SK-N-SH treated with all-trans-retinoic acid at 6 μM for 48 hours (cell line): ENCODE data around the gene FRK.
"Not testable (repeated sequence)": the region's sequence is repeated elsewhere in the genome, so short reads cannot be mapped to it uniquely, and the experiment has no call there.

Experiments
- OSR1 ChIP-seq: fragments of 250-450 bp; sonication (Bioruptor Pico); IDR thresholded peaks from 2 replicates; pipeline ENCODE4 v1.8.0; 2022; ENCODE audit warnings: moderate library complexity, mild to moderate bottlenecking, inconsistent platforms
- SNAI2 ChIP-seq: fragments of 250-450 bp; sonication (Bioruptor Pico); IDR thresholded peaks from 2 replicates; pipeline ENCODE4 v1.5.0; 2020; ENCODE audit warnings: mild to moderate bottlenecking, moderate library complexity
- ZC3H10 ChIP-seq: fragments of 250-450 bp; sonication (Bioruptor Pico); IDR thresholded peaks from 2 replicates; pipeline ENCODE4 v1.5.1; 2021; ENCODE audit warnings: mild to moderate bottlenecking, moderate library complexity
- ZFP30 ChIP-seq: fragments of 450-650 bp; formaldehyde crosslinking; IDR thresholded peaks from 2 replicates; pipeline ENCODE4 v1.5.0; 2022; ENCODE audit warnings: mild to moderate bottlenecking, moderate library complexity
- TF ChIP-seq, protein P1 (sequence below): fragments of 250-450 bp; sonication (Bioruptor Pico); IDR thresholded peaks from 2 replicates; pipeline ENCODE4 v1.8.0; 2020; ENCODE audit warnings: mild to moderate bottlenecking, moderate library complexity, borderline replicate concordance
- TF ChIP-seq, protein P2 (sequence below): fragments of 250-450 bp; sonication (Bioruptor Pico); IDR thresholded peaks from 2 replicates; pipeline ENCODE4 v1.5.1; 2020; ENCODE audit warnings: low read depth, mild to moderate bottlenecking, moderate library complexity

DNA sequence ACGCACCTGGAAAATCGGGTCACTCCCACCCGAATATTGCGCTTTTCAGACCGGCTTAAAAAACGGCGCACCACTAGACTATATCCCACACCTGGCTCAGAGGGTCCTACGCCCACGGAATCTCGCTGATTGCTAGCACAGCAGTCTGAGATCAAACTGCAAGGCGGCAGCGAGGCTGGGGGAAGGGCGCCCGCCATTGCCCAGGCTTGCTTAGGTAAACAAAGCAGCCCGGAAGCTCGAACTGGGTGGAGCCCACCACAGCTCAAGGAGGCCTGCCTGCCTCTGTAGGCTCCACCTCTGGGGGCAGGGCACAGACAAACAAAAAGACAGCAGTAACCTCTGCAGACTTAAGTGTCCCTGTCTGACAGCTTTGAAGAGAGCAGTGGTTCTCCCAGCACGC is 100.4 kb downstream of the FRK start:
- TF ChIP-seq, protein P1, sequence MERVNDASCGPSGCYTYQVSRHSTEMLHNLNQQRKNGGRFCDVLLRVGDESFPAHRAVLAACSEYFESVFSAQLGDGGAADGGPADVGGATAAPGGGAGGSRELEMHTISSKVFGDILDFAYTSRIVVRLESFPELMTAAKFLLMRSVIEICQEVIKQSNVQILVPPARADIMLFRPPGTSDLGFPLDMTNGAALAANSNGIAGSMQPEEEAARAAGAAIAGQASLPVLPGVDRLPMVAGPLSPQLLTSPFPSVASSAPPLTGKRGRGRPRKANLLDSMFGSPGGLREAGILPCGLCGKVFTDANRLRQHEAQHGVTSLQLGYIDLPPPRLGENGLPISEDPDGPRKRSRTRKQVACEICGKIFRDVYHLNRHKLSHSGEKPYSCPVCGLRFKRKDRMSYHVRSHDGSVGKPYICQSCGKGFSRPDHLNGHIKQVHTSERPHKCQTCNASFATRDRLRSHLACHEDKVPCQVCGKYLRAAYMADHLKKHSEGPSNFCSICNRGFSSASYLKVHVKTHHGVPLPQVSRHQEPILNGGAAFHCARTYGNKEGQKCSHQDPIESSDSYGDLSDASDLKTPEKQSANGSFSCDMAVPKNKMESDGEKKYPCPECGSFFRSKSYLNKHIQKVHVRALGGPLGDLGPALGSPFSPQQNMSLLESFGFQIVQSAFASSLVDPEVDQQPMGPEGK (CRISPR knock-in tag) = not testable (repeated sequence)
- not testable (repeated sequence) for TF ChIP-seq ZFP30; ZC3H10 (CRISPR knock-in tag); SNAI2 (CRISPR knock-in tag); OSR1
- TF ChIP-seq, protein P2, sequence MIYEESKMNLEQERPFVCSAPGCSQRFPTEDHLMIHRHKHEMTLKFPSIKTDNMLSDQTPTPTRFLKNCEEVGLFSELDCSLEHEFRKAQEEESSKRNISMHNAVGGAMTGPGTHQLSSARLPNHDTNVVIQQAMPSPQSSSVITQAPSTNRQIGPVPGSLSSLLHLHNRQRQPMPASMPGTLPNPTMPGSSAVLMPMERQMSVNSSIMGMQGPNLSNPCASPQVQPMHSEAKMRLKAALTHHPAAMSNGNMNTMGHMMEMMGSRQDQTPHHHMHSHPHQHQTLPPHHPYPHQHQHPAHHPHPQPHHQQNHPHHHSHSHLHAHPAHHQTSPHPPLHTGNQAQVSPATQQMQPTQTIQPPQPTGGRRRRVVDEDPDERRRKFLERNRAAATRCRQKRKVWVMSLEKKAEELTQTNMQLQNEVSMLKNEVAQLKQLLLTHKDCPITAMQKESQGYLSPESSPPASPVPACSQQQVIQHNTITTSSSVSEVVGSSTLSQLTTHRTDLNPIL (CRISPR knock-in tag) = not testable (repeated sequence)
